ENCODE data around the gene LRRN2. TPM values are rescaled to one million over a fixed set of nuclear protein-coding genes. Genes with fewer than 3 reads are reported as not detected.

LRRN2 gene
- total and polyA plus RNA-seq, 2 experiments from 2014 or later: 7.0 to 27.9 TPM

DNA sequence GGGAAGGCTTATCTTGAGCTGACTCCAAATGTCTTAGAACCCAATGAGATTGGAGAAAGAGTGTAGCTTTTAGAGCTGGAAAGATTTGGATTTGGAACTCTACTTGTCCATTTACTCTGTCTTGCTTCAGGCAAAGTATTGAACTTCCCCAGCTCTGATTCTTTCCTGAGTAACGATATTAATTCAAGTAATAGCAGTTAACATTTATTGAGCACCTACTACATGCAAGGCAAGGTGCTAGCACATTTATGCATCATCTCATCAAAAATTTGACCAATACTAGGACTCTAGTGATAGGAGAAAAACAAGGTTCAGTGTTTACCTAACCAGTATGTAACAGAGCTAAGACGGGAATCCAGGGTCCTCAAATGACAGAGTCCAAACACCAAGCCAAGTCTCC lies 2.5 kb upstream of the LRRN2 start:
- H3K4me1 ChIP-seq (ENCODE audit: insufficient read depth): peaks cover 4% of the 10 kb centered on the region
- no peak overlapping the region for H3K4me2 ChIP-seq
- WGBS (ENCODE audit: low lambda C conversion rate, missing lambda C conversion rate): 88% methylated on average over 2 of the region's 2 CpGs
- H2AFZ ChIP-seq: no peak overlapping the region
- no peaks in the 10 kb centered on the region for H4K20me1 ChIP-seq (ENCODE audit: insufficient read depth, poor library complexity, severe bottlenecking)
- H3K27ac ChIP-seq: no peak overlapping the region
- no peaks in the 10 kb centered on the region for H3K79me2 ChIP-seq
- no peak overlapping the region for H3K4me3 ChIP-seq
- no peak for TF ChIP-seq EZH2 (IDR thresholded peaks at IDR 0.05; ENCODE audit: borderline replicate concordance)
- TF ChIP-seq, protein P1, sequence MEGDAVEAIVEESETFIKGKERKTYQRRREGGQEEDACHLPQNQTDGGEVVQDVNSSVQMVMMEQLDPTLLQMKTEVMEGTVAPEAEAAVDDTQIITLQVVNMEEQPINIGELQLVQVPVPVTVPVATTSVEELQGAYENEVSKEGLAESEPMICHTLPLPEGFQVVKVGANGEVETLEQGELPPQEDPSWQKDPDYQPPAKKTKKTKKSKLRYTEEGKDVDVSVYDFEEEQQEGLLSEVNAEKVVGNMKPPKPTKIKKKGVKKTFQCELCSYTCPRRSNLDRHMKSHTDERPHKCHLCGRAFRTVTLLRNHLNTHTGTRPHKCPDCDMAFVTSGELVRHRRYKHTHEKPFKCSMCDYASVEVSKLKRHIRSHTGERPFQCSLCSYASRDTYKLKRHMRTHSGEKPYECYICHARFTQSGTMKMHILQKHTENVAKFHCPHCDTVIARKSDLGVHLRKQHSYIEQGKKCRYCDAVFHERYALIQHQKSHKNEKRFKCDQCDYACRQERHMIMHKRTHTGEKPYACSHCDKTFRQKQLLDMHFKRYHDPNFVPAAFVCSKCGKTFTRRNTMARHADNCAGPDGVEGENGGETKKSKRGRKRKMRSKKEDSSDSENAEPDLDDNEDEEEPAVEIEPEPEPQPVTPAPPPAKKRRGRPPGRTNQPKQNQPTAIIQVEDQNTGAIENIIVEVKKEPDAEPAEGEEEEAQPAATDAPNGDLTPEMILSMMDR (IDR thresholded peaks at IDR 0.05; ENCODE audit: poor library complexity): no peak
- TF ChIP-seq EZH2phosphoT487 (IDR thresholded peaks at IDR 0.05; ENCODE audit: low read depth, severe bottlenecking, unreplicated experiment): no peak
- H3K9me2 ChIP-seq (replicated peaks; ENCODE audit: insufficient read depth): no peaks in the 10 kb centered on the region
- no peak for DNase-seq (ENCODE audit: low spot score)
- H3K27me3 ChIP-seq: peaks cover 48% of the 10 kb centered on the region
- H3K36me3 ChIP-seq (replicated peaks; ENCODE audit: insufficient read depth, low read depth): no peaks in the 10 kb centered on the region
- no peaks in the 10 kb centered on the region for H3K9me3 ChIP-seq (ENCODE audit: low read depth)

DNA sequence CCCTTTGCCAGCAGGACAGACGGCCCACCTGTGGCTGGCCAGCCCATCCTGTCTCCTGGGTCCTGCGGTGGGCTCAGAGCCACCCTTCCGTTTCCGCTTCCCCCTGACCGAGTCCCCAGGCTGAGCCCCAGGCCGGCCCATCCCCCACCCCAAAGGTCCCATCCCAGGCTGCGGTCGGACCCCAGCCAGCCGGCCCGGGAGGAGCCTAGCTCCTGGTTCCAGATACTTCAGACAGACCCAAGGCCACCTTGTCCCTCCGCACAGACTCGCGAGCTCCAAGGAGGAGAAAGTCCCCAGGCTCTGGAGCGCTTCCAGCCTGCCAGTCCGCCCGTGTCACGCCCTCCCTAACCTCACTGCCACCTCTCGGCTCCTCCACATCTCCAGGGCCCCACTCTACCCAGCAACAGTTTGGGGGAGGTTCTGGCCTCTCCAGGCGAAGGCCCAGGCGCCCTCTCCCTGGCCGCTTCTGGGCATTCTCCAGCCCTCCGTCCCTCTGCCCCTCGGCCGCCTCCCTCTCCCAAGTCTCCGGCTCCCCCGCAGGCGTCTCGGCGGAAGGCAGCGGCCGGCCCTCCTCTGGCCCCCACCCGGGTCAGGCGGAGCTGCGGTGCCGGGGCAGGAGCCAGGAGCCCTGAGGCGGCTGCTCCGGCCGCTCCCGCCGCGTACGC lies 835 bp downstream of the LRRN2 start:
- peaks cover 58% of the 10 kb centered on the region for H3K27me3 ChIP-seq
- no peaks in the 10 kb centered on the region for H4K20me1 ChIP-seq (ENCODE audit: insufficient read depth, poor library complexity, severe bottlenecking)
- H3K27ac ChIP-seq: no peak overlapping the region
- no peaks in the 10 kb centered on the region for H3K36me3 ChIP-seq (replicated peaks; ENCODE audit: insufficient read depth, low read depth)
- H3K4me2 ChIP-seq: peak overlapping the region; percentile 93
- H3K9me2 ChIP-seq (replicated peaks; ENCODE audit: insufficient read depth): no peaks in the 10 kb centered on the region
- no peak overlapping the region for H2AFZ ChIP-seq
- H3K9me3 ChIP-seq (ENCODE audit: low read depth): no peaks in the 10 kb centered on the region
- whole genome bisulfite sequencing (ENCODE audit: low lambda C conversion rate, missing lambda C conversion rate): under 1% methylated on average over 35 of the region's 42 CpGs
- H3K4me3 ChIP-seq: peak overlapping the region; percentile 58
- peaks cover 4% of the 10 kb centered on the region for H3K4me1 ChIP-seq (ENCODE audit: insufficient read depth)
- no peak for DNase-seq (ENCODE audit: low spot score)
- no peaks in the 10 kb centered on the region for H3K79me2 ChIP-seq
- peak; percentile 19 for TF ChIP-seq EZH2 (IDR thresholded peaks at IDR 0.05; ENCODE audit: borderline replicate concordance)
- TF ChIP-seq, protein P1 (IDR thresholded peaks at IDR 0.05; ENCODE audit: poor library complexity): no peak

DNA sequence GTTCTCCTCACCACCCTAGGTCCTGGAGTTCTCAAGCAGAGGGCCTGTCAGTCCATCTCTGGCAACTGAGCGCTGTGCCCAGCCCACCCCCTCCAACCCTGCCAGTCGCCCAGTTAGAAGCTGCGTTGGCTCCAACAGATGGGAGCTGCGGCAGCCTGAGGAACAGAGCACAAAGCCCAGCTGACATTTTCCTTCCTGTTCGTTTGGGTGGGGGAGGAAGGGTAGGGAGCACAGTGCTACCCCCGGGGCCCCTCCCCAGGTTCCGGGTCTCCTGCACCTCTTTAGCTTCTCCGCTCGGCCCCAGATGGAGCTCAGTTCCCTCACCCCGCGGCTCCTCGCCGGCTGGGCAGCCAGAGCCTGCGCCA lies 1.4 kb downstream of the LRRN2 start:
- no peak for DNase-seq (ENCODE audit: low spot score)
- Histone ChIP-seq H3K9me2 (replicated peaks; ENCODE audit: insufficient read depth) (no peaks in the 10 kb centered on the region), H3K4me1 (ENCODE audit: insufficient read depth) (peaks cover 4% of the 10 kb centered on the region), H3K4me3 (no peak overlapping the region), H3K9me3 (ENCODE audit: low read depth) (no peaks in the 10 kb centered on the region), H2AFZ (no peak overlapping the region), H3K27me3 (peaks cover 58% of the 10 kb centered on the region), H3K27ac (no peak overlapping the region), H4K20me1 (ENCODE audit: insufficient read depth, poor library complexity, severe bottlenecking) (no peaks in the 10 kb centered on the region), H3K4me2 (peak overlapping the region; percentile 93), H3K79me2 (no peaks in the 10 kb centered on the region), H3K36me3 (replicated peaks; ENCODE audit: insufficient read depth, low read depth) (no peaks in the 10 kb centered on the region)
- WGBS (ENCODE audit: low lambda C conversion rate, missing lambda C conversion rate): 37% methylated on average over 13 of the region's 14 CpGs
- TF ChIP-seq EZH2 (IDR thresholded peaks at IDR 0.05; ENCODE audit: borderline replicate concordance) (peak; percentile 45), EZH2phosphoT487 (IDR thresholded peaks at IDR 0.05; ENCODE audit: low read depth, severe bottlenecking, unreplicated experiment) (no peak)

DNA sequence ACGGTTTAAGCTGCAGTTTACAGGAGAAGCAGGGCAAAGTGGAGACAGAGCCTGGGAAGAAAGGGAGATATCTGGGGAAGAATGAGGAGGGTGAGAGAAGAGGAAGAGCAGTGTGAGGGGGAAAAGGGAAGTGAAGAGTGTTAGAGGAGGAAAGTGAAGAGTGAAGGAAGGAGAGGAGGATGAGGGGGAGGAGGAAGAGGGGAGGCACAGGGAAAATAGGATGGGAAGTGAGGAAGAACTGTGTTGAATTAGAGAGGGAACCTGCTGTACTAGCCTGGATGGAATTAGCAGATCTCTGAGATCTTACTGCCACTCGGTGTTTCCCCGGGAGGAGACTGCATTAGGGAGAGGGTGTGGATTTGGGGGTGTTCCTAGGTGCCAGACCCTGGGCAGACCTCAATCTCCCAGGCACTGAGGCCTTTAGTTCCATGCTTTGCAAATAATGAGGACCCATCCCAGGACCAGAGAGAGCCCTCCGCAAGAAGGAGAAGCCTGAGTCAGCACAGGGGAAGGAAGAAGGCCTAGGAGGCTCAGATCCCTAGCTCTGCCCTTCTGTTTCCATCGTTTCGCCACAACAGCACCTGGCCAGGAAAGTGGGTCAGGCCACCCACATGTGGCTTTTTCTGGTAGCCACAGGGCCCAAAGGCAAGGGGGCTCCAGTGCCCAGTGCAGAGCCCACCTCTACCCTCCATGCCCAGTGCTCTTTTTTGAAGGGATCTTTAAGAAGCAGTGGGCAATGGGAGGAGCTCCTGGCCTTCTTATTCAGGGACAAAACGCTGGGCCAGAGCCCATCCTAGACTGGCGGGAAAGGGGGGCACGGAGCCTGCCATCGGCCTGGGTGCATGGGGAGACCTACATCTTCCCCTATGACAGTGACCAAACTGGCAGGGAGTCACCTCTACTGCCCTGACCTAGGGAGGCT lies 2.0 kb downstream of the LRRN2 start:
- Histone ChIP-seq H3K4me2 (peak overlapping the region; percentile 93), H3K27me3 (peaks cover 57% of the 10 kb centered on the region), H3K36me3 (replicated peaks; ENCODE audit: insufficient read depth, low read depth) (no peaks in the 10 kb centered on the region), H3K9me3 (ENCODE audit: low read depth) (no peaks in the 10 kb centered on the region), H3K4me3 (no peak overlapping the region), H4K20me1 (ENCODE audit: insufficient read depth, poor library complexity, severe bottlenecking) (no peaks in the 10 kb centered on the region), H3K9me2 (replicated peaks; ENCODE audit: insufficient read depth) (no peaks in the 10 kb centered on the region), H3K4me1 (ENCODE audit: insufficient read depth) (peaks cover 4% of the 10 kb centered on the region), H3K27ac (no peak overlapping the region), H3K79me2 (no peaks in the 10 kb centered on the region), H2AFZ (no peak overlapping the region)
- WGBS (ENCODE audit: low lambda C conversion rate, missing lambda C conversion rate): 76% methylated on average over 10 of the region's 10 CpGs
- no peak for DNase-seq (ENCODE audit: low spot score)
- no peak for TF ChIP-seq EZH2 (IDR thresholded peaks at IDR 0.05; ENCODE audit: borderline replicate concordance)
